PC-3 (cell line): Measurements from ENCODE around the gene B4GALNT4.

Experiments used
- EZH2 ChIP-seq: fragments of 300-600 bp; sonication (generic); IDR thresholded peaks from one replicate; pipeline ENCODE4 v1.6.1; 2017; ENCODE audit warnings: antibody characterized with exemption, mild to moderate bottlenecking, low read length; ENCODE audit not compliant: unreplicated experiment
- TF ChIP-seq, protein P1 (sequence below): fragments of 300-600 bp; sonication (generic); conservative IDR thresholded peaks from 2 replicates; pipeline ENCODE4 v1.5.1; 2017; ENCODE audit warnings: antibody characterized with exemption, low read depth, mild to moderate bottlenecking, low read length

DNA sequence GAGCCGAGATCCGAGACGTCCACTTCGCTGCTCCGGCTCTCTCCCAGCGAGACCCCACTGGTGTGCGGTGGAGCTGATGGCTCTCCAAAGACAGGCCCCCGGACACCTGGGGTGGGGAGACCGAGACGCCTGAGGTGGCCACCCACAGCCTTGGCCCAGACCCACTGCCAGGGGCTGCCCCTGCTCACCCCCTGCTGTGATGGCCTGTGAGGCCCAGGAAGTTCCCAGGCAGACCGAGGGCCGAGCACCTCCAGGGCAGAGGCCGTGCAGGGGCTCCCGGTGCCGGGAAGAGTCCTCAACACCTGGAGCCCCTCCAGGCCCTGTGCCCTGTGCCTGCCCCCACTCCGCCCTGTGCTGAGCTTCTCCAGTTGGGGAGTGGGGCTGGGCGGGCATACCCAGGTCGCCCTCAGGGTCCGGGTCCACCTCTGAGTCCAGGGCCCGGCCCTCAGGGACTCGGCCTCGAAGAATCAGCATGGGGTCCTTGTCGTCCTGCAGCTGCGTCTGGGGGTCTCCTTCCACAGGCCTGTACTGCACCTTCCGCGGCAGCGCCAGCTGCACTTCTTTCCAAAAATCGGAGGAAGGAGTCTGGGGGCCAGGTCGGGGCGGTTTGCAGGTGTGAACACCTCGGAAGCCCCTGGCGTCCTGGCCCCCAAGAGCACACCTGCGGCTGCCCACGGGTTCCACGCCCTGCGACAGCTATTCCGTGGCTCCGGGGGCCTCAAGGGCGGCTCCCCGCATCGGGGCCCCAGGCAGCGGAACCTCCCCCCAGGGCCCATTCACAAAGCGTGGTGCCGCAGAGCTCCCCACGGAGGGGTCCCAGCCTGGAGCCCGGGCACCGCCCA is 36.9 kb downstream of the B4GALNT4 start:
- TF ChIP-seq, protein P1, sequence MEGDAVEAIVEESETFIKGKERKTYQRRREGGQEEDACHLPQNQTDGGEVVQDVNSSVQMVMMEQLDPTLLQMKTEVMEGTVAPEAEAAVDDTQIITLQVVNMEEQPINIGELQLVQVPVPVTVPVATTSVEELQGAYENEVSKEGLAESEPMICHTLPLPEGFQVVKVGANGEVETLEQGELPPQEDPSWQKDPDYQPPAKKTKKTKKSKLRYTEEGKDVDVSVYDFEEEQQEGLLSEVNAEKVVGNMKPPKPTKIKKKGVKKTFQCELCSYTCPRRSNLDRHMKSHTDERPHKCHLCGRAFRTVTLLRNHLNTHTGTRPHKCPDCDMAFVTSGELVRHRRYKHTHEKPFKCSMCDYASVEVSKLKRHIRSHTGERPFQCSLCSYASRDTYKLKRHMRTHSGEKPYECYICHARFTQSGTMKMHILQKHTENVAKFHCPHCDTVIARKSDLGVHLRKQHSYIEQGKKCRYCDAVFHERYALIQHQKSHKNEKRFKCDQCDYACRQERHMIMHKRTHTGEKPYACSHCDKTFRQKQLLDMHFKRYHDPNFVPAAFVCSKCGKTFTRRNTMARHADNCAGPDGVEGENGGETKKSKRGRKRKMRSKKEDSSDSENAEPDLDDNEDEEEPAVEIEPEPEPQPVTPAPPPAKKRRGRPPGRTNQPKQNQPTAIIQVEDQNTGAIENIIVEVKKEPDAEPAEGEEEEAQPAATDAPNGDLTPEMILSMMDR, result no peak
- no peak for TF ChIP-seq EZH2
